Neural progenitor cell (in vitro differentiated cells): ENCODE results near the gene DGLUCY.

Source experiments
- EZH2 ChIP-seq: fragments of 200-600 bp; sonication (generic); IDR thresholded peaks from 2 replicates; pipeline ENCODE4 v1.6.1; 2017; ENCODE audit warnings: antibody characterized with exemption, mild to moderate bottlenecking, moderate library complexity
- TF ChIP-seq, protein P1 (sequence below): fragments of 200-600 bp; sonication (generic); IDR thresholded peaks from 2 replicates; pipeline ENCODE4 v1.5.1; 2017; ENCODE audit warnings: antibody characterized with exemption, mild to moderate bottlenecking

DNA sequence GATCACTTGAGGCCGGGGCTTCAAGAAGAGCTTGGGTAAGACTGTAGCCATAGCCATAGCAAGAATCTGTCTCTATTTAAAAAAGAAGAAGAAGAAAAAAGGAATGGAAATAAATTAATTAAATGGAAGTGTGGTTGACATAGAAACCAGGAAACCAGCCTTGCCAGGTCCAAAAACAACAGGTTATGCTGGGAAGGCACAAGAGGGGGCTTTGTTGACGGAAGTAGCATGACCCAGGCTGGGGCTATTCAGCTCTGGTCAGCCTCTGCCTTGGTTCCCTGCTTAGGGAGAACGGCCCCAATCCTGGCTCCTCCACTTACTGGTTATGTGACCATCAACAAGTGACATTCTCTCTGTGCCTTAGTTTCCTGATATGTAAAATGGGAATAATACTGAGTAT lies 145.0 kb downstream of the DGLUCY start:
- TF ChIP-seq, protein P1, sequence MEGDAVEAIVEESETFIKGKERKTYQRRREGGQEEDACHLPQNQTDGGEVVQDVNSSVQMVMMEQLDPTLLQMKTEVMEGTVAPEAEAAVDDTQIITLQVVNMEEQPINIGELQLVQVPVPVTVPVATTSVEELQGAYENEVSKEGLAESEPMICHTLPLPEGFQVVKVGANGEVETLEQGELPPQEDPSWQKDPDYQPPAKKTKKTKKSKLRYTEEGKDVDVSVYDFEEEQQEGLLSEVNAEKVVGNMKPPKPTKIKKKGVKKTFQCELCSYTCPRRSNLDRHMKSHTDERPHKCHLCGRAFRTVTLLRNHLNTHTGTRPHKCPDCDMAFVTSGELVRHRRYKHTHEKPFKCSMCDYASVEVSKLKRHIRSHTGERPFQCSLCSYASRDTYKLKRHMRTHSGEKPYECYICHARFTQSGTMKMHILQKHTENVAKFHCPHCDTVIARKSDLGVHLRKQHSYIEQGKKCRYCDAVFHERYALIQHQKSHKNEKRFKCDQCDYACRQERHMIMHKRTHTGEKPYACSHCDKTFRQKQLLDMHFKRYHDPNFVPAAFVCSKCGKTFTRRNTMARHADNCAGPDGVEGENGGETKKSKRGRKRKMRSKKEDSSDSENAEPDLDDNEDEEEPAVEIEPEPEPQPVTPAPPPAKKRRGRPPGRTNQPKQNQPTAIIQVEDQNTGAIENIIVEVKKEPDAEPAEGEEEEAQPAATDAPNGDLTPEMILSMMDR: no peak
- TF ChIP-seq EZH2: no peak
